Loucy (cell line): ENCODE results near the gene DOK6.

Experiments
- EZH2phosphoT487 ChIP-seq: fragments of 200-600 bp; IDR thresholded peaks from 2 replicates; pipeline ENCODE4 v1.6.1; 2018; ENCODE audit warnings: antibody characterized with exemption, mild to moderate bottlenecking, moderate library complexity, borderline replicate concordance
- TF ChIP-seq, protein P1 (sequence below): fragments of 200-600 bp; sonication (generic); conservative IDR thresholded peaks from 2 replicates; pipeline ENCODE4 v1.5.1; 2014; ENCODE audit warnings: mild to moderate bottlenecking, antibody characterized with exemption, low read length

DNA sequence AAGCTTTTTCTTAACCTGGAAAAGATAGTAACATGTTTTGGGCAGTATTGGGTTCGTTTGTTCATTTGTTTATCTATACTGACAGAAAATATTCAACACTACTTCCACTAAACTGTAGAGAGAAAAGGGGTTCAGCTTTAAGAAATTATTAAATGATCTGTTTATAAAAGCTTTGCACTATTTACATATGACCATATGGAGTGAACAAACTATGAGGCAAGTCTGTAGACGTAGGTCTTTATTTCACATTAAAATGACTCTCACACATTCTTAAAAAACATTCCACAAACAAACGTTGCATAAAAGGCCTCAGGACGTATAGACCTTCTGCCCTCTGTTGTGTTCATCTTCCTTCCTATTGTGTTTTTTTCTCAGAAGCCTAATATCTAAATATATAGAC, 452.4 kb downstream of the DOK6 start:
- TF ChIP-seq EZH2phosphoT487: no peak
- TF ChIP-seq, protein P1, sequence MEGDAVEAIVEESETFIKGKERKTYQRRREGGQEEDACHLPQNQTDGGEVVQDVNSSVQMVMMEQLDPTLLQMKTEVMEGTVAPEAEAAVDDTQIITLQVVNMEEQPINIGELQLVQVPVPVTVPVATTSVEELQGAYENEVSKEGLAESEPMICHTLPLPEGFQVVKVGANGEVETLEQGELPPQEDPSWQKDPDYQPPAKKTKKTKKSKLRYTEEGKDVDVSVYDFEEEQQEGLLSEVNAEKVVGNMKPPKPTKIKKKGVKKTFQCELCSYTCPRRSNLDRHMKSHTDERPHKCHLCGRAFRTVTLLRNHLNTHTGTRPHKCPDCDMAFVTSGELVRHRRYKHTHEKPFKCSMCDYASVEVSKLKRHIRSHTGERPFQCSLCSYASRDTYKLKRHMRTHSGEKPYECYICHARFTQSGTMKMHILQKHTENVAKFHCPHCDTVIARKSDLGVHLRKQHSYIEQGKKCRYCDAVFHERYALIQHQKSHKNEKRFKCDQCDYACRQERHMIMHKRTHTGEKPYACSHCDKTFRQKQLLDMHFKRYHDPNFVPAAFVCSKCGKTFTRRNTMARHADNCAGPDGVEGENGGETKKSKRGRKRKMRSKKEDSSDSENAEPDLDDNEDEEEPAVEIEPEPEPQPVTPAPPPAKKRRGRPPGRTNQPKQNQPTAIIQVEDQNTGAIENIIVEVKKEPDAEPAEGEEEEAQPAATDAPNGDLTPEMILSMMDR: no peak
